ENCODE results near the gene CALD1.

The CALD1 gene

DNA sequence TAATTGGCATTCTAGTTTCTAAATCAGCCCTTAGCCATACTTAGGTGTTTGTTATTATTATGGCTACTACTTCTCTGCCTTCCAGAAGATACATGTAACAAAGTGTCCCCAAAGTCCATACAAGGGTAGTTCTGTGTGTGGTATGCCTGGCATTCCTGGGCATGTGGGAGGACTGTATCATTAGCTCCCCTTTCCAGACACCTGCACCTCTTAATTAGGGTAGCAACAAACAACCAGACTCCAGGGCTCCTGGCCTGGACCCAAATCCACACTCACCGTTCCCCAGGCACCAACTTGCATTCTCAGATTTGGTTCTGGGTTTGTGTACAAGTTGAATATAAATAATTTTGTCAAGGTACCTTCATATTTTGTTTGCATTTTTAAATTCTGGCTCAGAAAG, 15.5 kb upstream of the CALD1 start:
- no peak for DNase-seq (ENCODE audit: low spot score)

DNA sequence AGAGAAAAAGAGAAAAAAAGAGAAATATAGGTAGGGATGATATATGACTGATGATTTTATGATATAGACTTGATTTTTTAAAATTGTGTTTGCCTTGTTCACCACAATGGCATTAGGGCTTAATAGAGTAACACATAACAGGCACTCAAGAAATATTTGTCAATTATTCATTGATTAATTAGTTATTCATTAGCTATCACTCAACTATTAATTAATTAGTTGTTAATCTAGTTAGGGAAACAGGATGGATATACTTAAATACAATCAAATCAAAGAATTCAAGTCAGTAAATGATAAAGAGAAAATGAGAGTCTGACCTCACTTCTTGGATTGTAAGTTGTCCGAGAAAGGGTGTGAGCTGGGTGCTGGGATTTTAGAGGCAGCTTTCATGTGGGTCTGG, 15.1 kb upstream of the CALD1 start:
- no peak for DNase-seq (ENCODE audit: low spot score)

DNA sequence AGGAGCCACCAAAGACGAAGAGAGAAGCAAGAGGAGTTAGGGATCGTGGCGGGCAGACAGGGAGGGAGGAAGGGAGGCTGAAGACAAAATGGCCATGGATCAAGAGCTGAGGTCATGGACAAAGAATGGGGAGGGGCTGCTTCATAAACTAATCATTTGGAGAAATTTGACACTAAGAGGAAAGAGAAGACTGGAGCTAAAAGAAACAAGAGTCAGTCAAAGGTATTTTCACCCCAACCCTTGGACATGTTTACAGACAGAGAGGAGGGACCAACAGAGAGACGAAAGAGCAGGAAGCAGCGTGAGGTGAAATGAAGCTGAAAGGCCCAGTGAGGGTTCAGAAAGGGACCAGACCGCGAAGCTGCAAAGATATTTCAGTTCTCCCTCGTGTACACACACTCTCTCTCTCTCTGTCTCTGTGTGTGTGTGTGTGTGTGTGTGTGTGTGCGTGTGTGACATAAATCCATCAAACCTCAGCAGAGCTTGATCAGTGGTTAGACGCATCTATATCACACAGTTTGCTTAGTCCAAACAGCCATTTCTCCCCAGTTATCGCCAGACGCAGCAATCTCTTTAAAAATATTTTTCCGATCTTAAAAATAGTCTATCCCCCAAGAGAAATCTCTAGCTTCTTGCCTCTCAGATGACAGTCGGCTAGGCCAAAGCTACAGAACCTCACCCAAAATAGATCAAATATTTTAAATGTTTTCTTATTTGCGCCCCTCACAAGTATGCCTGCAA, 12.5 kb upstream of the CALD1 start:
- DNase-seq (ENCODE audit: low spot score) = no peak

GRCh38 chr7:134767520-134768168, 11.8 kb upstream of the CALD1 start:
- DNase-seq (ENCODE audit: low spot score) = no peak

GRCh38 chr7:134768243-134768642, 11.2 kb upstream of the CALD1 start:
- DNase-seq (ENCODE audit: low spot score) = no peak

GRCh38 chr7:134770676-134771075, 8.8 kb upstream of the CALD1 start:
- no peak for DNase-seq (ENCODE audit: low spot score)

DNA sequence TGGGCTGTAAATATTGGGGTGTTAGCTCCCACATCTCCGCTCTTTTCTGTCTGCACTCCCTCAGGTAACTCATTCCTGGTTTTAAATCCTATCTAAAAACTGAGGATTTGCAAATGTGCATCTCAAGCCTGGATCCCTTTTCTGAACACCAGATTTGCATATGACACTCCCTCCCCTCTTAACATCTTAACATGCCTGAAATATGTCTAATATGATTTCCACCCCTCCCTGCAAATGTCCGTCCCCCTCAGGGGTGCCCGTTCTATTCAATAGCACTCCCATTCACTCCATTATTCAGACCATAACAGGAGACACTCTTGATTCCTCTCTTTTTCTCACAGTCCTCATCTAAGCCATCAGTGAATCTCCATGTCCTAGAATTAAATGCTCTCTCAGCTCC, 8.3 kb upstream of the CALD1 start:
- no peak for DNase-seq (ENCODE audit: low spot score)

- no peak for DNase-seq (ENCODE audit: low spot score)
Measured at GRCh38 chr7:134771889-134772288, 7.5 kb upstream of the CALD1 start.

DNA sequence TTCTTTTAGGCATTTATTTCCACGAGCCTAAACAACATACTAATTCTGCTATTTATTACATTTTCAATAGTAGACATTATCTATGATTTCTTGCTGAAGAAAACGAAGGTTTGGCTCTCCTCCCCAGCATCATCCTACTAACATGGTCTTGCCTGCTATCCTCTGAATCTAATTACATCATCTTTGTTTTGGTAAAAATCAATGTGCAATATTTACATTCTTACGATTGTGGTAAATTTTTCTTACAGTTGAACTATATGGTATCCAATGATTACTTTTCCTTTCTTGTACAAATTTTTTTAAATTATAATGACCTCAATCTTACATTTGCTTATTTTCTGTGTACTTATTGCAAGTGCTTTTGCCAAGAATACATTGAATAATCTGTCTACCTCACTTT, 7.0 kb upstream of the CALD1 start:
- no peak for DNase-seq (ENCODE audit: low spot score)

DNA sequence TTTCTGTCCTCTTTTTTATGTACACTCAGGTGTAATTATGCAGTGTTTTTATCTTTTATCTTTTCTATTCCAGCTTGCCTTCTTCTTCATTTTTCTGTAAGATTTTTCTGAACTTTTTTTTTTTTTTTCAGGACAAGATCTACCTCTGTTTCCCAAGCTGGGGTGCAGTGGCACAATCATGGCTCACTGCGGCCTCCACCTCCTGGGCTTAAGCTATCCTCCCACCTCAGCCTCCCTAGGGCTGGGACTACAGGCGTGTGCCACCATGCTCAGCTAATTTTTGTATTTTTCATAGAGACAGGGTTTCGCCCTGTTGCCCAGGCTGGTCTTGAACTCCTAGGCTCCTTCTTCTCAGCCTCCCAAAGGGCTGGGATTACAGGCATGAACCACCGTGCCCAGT, 6.3 kb upstream of the CALD1 start:
- DNase-seq (ENCODE audit: low spot score) = no peak

- DNase-seq (ENCODE audit: low spot score) = no peak
Measured at GRCh38 chr7:134774119-134774518, 5.3 kb upstream of the CALD1 start.

DNA sequence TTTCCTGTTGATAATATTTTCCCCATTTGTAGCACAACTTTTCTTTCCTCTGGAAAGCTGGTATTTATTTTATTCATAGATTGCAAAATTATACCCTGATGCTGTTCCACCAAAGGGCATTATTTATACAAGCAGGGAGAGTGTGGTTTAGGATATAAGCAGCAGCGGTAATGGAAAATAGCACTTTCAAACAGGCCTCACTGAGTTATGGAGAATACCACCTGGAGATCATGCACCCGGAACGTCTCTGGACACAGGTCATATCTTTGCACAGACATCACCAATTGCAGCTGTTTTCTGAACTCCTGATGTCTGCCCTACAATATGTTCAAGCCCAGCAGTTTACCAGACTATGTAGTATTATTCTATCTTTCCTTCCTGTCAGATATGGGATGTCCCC, 2.0 kb upstream of the CALD1 start:
- no peak for DNase-seq (ENCODE audit: low spot score)

- no peak for DNase-seq (ENCODE audit: low spot score)
Measured at GRCh38 chr7:134777908-134778580, 1.4 kb upstream of the CALD1 start.

DNA sequence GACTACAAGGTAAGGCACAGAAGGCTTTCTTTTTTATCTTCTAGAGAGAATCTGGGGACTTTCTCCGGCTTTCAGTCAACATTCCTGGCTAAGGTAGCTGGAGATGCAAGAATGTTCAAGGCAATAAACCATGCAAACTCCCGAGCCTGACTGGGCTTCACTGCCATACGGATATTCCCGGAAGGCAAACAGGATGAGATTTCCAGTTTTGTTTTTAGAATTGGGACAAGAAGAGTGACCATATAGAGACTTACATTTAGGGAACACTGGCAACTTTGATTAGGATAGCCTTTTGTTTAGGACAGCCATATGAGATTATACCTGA, 269 bp downstream of the CALD1 start:
- DNase-seq (ENCODE audit: low spot score) = no peak

DNA sequence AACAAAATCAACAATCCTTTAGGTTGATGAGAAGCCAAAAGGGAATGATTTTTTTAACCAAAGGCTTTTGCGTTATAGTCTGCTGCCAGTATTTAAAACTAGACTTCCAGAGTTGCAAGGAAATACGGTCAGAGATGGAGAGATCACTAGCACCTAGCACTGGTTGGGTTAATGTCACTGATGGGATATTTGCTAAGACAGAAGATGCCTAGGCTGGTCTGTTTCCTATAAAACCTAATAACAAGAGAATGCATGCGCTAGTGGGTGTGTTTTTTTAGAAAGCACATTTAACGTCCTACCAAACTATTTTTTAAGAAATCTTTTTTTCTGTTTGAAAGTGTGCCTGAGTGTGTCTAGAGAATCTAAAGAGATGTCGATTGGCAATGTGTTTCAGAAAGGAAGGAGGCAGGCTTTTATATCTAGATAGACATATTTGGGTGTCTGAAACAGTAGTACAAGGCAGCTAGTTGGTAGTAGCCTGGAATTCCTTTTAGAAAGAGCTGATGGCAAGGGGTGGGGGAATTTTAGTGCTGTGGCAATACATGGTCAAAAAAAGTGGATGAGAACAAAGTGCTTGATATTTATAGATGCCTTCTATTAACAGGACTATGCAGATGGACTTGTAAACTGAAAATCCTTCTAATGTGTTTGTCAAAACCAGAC, 863 bp downstream of the CALD1 start:
- no peak for DNase-seq (ENCODE audit: low spot score)

- DNase-seq (ENCODE audit: low spot score) = no peak
Measured at GRCh38 chr7:134781171-134781570, 1.7 kb downstream of the CALD1 start.

DNA sequence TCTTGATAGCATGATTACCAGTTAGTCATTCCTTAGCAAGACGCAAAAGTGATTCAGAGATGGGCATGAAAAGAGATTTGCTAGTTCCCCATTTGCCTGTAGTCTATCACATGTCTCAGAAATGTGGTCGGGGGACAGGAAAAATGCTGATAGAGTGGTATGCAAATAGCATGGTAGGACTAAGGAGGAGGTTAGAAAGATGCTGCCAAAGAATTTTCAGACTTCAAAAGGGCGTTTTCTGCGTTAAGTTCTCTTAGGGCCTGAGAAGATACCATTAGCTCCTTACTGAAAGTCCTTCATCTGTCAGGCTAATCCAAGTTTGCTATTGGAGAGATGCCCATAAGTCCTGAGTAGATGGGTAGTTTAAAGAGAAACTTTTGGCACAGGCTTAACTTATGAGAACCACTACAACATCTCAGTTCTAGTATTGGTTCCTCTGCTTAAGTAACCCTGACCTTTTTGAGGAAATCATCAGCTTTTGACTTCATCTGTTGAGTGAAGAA, 2.7 kb downstream of the CALD1 start:
- no peak for DNase-seq (ENCODE audit: low spot score)

- DNase-seq (ENCODE audit: low spot score) = no peak
Measured at GRCh38 chr7:134783294-134784069, 4.0 kb downstream of the CALD1 start.

- DNase-seq (ENCODE audit: low spot score) = no peak
Measured at GRCh38 chr7:134784251-134785049, 5.0 kb downstream of the CALD1 start.

GRCh38 chr7:134785842-134786241, 6.4 kb downstream of the CALD1 start:
- DNase-seq (ENCODE audit: low spot score) = no peak

DNA sequence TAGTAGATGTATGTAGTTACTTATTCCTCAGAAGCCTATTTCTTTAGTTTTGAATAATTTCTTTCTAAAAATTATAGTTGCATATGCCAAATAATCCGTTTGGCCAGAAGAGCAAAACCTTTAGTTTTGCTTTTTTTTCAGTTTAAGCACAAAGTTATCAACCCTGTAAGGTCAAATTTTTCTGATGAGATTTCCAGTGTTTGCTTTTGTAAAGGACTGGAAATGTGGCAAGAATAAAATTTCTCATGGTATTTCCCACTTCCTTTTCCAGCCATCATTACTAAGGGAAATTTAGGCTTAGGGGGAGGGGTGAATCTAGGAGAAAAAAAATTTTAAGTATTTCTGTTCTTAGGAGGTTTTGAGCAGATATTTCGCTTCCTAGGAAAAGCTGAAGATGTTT, 7.6 kb downstream of the CALD1 start:
- no peak for DNase-seq (ENCODE audit: low spot score)

All from SK-N-DZ (cell line).